H1 (cell line): ENCODE measurements around the gene FOXN3. TPM values are rescaled to one million over a fixed set of nuclear protein-coding genes. Genes with fewer than 3 reads are reported as not detected.

Experiments used
- CTCF ChIA-PET: fragments of 300-600 bp; sonication (Branson Sonifier 250); formaldehyde crosslinking; loops from one replicate; lab custom pipeline; 2021; ENCODE audit not compliant: partially characterized antibody; lab: Charles Lee
- POLR2A ChIA-PET: fragments of 300-600 bp; sonication (Branson Sonifier 250); formaldehyde crosslinking; loops from one replicate; lab custom pipeline; 2021; ENCODE audit warnings: inconsistent platforms; ENCODE audit not compliant: partially characterized antibody; lab: Charles Lee
- DNase-seq, 2 experiments: peaks; one replicate each; pipeline versions ENCODE4 v3.0.0 to v3.0.0-alpha.2; 2010 to 2022; ENCODE audit warnings: low spot score in 2 of 2, low read depth in 1 of 2, mixed read lengths in 1 of 2
- FAIRE-seq: peaks from 2 replicates; lab custom pipeline; 2011; peaks lifted over from hg19 to GRCh38; lab: Jason Lieb, UNC
- H2AFZ ChIP-seq: 2 replicates; pipeline ENCODE4 v1.8.1; 2012; ENCODE audit warnings: low read length, inconsistent platforms
- H2AK5ac ChIP-seq: 2 replicates; pipeline ENCODE4 v1.6.1; 2013; ENCODE audit warnings: low read depth, low read length
- H2BK120ac ChIP-seq: replicated peaks from 2 replicates; pipeline ENCODE3; 2013; ENCODE audit warnings: low read depth, low read length, inconsistent platforms
- H2BK12ac ChIP-seq: 2 replicates; pipeline ENCODE4 v1.6.1; 2013; ENCODE audit warnings: low read depth, low read length
- H2BK15ac ChIP-seq: 2 replicates; pipeline ENCODE4 v1.6.1; 2013; ENCODE audit warnings: low read length
- H2BK20ac ChIP-seq: 2 replicates; pipeline ENCODE4 v1.6.1; 2013; ENCODE audit warnings: low read length
- H2BK5ac ChIP-seq: 2 replicates; pipeline ENCODE4 v1.6.1; 2013; ENCODE audit warnings: low read depth, low read length
- H3K14ac ChIP-seq: 2 replicates; pipeline ENCODE4 v1.6.1; 2013; ENCODE audit warnings: inconsistent platforms; ENCODE audit not compliant: insufficient read length
- H3K18ac ChIP-seq: 2 replicates; pipeline ENCODE4 v1.6.1; 2013; ENCODE audit warnings: low read length; ENCODE audit errors: extremely low read depth
- H3K23ac ChIP-seq: 2 replicates; pipeline ENCODE4 v1.6.1; 2013; ENCODE audit warnings: inconsistent platforms; ENCODE audit not compliant: insufficient read length
- H3K23me2 ChIP-seq: 2 replicates; pipeline ENCODE4 v1.6.1; 2013; ENCODE audit warnings: low read depth, low read length
- H3K27ac ChIP-seq: 2 replicates; pipeline ENCODE4 v1.6.1; 2011; ENCODE audit warnings: low read depth, low read length, inconsistent platforms
- H3K27me3 ChIP-seq, 4 experiments: replicated peaks in 1 of 4; 1 replicate in 1 of 4; 2 replicates in 3 of 4; pipeline versions ENCODE4 v1.6.1 to v1.8.1; 2011 to 2013; ENCODE audit warnings: low read length in 3 of 4, mild to moderate bottlenecking in 3 of 4, inconsistent platforms in 2 of 4, mixed read lengths in 2 of 4, moderate library complexity in 1 of 4; ENCODE audit not compliant: control insufficient read depth in 3 of 4, insufficient read depth in 3 of 4; ENCODE audit errors: extremely low read depth in 1 of 4
- H3K36me3 ChIP-seq, 4 experiments: 2 replicates each; pipeline versions ENCODE4 v1.6.1 to v1.8.1; 2011 to 2013; ENCODE audit warnings: mild to moderate bottlenecking in 4 of 4, low read length in 3 of 4, moderate library complexity in 2 of 4, control low read depth in 1 of 4, inconsistent platforms in 1 of 4; ENCODE audit not compliant: insufficient read depth in 4 of 4, control insufficient read depth in 2 of 4
- H3K4ac ChIP-seq: replicated peaks from 2 replicates; pipeline ENCODE3; 2013; ENCODE audit warnings: low read length, low read depth, mixed read lengths, inconsistent platforms; ENCODE audit not compliant: insufficient read length
- H3K4me1 ChIP-seq, 4 experiments: replicated peaks in 1 of 4; 1 replicate in 1 of 4; 2 replicates in 3 of 4; pipeline versions ENCODE4 v1.6.1 to v1.8.1; 2011 to 2013; ENCODE audit warnings: low read length in 3 of 4, inconsistent platforms in 2 of 4, mixed read lengths in 1 of 4; ENCODE audit not compliant: insufficient read depth in 4 of 4, control insufficient read depth in 3 of 4
- H3K4me2 ChIP-seq, 2 experiments: 2 replicates each; pipeline versions ENCODE4 v1.6.1 to v1.8.1; 2011 to 2013; ENCODE audit warnings: low read depth in 2 of 2, low read length in 2 of 2, control low read depth in 1 of 2, inconsistent platforms in 1 of 2, mild to moderate bottlenecking in 1 of 2; ENCODE audit not compliant: insufficient read depth in 1 of 2
- H3K4me3 ChIP-seq, 4 experiments: fragments of 200-600, 300-600 bp in 1 of 4; sonication (generic), shearing (Covaris generic), sonication (Bioruptor Twin) in 1 of 4; 2 replicates each; pipeline versions ENCODE4 v1.5.1 to v1.8.1; 2011 to 2016; ENCODE audit warnings: low read length in 4 of 4, low read depth in 3 of 4, control low read depth in 2 of 4, inconsistent platforms in 2 of 4, mild to moderate bottlenecking in 2 of 4, mixed read lengths in 1 of 4, moderate library complexity in 1 of 4; ENCODE audit not compliant: insufficient read depth in 2 of 4; ENCODE audit errors: extremely low read depth in 1 of 4
- H3K56ac ChIP-seq: replicated peaks from 2 replicates; pipeline ENCODE3; 2013; ENCODE audit warnings: low read depth, mild to moderate bottlenecking, mixed read lengths, low read length, inconsistent platforms; ENCODE audit not compliant: insufficient read length
- H3K79me1 ChIP-seq: 2 replicates; pipeline ENCODE4 v1.6.1; 2013; ENCODE audit warnings: low read depth, low read length, control low read depth
- H3K79me2 ChIP-seq, 2 experiments: 2 replicates each; pipeline versions ENCODE4 v1.6.1 to v1.8.1; 2012 to 2013; ENCODE audit warnings: low read length in 2 of 2, mild to moderate bottlenecking in 2 of 2, inconsistent platforms in 1 of 2; ENCODE audit not compliant: insufficient read depth in 2 of 2, control insufficient read depth in 1 of 2
- H3K9ac ChIP-seq, 4 experiments: replicated peaks in 1 of 4; 1 replicate in 1 of 4; 2 replicates in 3 of 4; pipeline versions ENCODE4 v1.6.1 to v1.8.1; 2011 to 2013; ENCODE audit warnings: low read depth in 3 of 4, low read length in 3 of 4, control low read depth in 2 of 4, mild to moderate bottlenecking in 2 of 4, moderate library complexity in 2 of 4, inconsistent platforms in 1 of 4; ENCODE audit errors: extremely low read depth in 1 of 4
- H3K9me3 ChIP-seq, 2 experiments: 2 replicates each; pipeline versions ENCODE4 v1.6.1 to v1.8.1; 2012 to 2013; ENCODE audit warnings: mild to moderate bottlenecking in 2 of 2, moderate library complexity in 2 of 2, control low read depth in 1 of 2, inconsistent platforms in 1 of 2, low read depth in 1 of 2, low read length in 1 of 2, mixed read lengths in 1 of 2; ENCODE audit not compliant: insufficient read depth in 2 of 2
- H4K20me1 ChIP-seq, 2 experiments: replicated peaks in 1 of 2; 2 replicates each; pipeline versions ENCODE3 to v1.8.1; 2011 to 2013; ENCODE audit warnings: inconsistent platforms in 2 of 2, low read length in 2 of 2, mild to moderate bottlenecking in 1 of 2; ENCODE audit not compliant: insufficient read depth in 2 of 2, control insufficient read depth in 1 of 2
- H4K5ac ChIP-seq: 2 replicates; pipeline ENCODE4 v1.6.1; 2013; ENCODE audit warnings: low read length, low read depth, mixed read lengths, inconsistent platforms; ENCODE audit not compliant: insufficient read length
- H4K8ac ChIP-seq: 2 replicates; pipeline ENCODE4 v1.8.0; 2013; ENCODE audit warnings: mild to moderate bottlenecking, moderate library complexity, low read length, inconsistent platforms; ENCODE audit not compliant: insufficient read depth; ENCODE audit errors: extremely low read depth
- H4K91ac ChIP-seq: replicated peaks from 2 replicates; pipeline ENCODE3; 2013; ENCODE audit warnings: low read length, mixed read lengths, inconsistent platforms; ENCODE audit not compliant: insufficient read length
- RXRA ChIP-seq: IDR thresholded peaks from 2 replicates; pipeline ENCODE4 v1.6.1; 2011; ENCODE audit warnings: low read depth, mild to moderate bottlenecking, low read length, moderate library complexity; ENCODE audit not compliant: insufficient read depth
- WGBS, 2 experiments: shearing (Covaris generic) in 1 of 2; methylation state at CpG; one replicate each; pipeline versions ENCODE4 v1.1.6 to v1.1.7; 2013 to 2015; ENCODE audit warnings: low lambda C conversion rate in 2 of 2, mixed read lengths in 2 of 2, inconsistent platforms in 1 of 2, low coverage in 1 of 2, missing lambda C conversion rate in 1 of 2; ENCODE audit not compliant: insufficient replicate concordance in 2 of 2, insufficient coverage in 1 of 2, insufficient read length in 1 of 2; ENCODE audit errors: extremely low coverage in 1 of 2, missing lambda C conversion rate in 1 of 2; 5-methylcytosine and 5-hydroxymethylcytosine counted together
- polyA plus RNA-seq, 7 experiments: library from polyadenylated mRNA; depleted of rRNA in 3 of 7; stranded (reverse) in 5 of 7; unstranded in 2 of 7; fragments of >200 nt in 5 of 7; fragments of 200-250 nt in 2 of 7; gene quantifications; 1 replicate in 5 of 7; 2 replicates in 1 of 7; 4 replicates in 1 of 7; pipeline versions ENCODE4 v1.2.1 to v1.2.3, GENCODE V29; 2011 to 2013; ENCODE audit warnings: missing spikeins in 2 of 7, mixed read lengths in 2 of 7
- total RNA-seq: library from RNA; stranded (reverse); fragmentation: NEBNext Ultra II Directional; extraction: Animal tissue kit (Norgen Biotek cat#: 25700); gene quantifications from 2 replicates; pipeline ENCODE4 v1.2.1, GENCODE V29; 2021

Gene FOXN3
- total and polyA plus RNA-seq, 2 of the 8 experiments (the other 6 are each of a cell fraction or from before 2014, with no cell fraction given) = 52.6 to 178 TPM

DNA sequence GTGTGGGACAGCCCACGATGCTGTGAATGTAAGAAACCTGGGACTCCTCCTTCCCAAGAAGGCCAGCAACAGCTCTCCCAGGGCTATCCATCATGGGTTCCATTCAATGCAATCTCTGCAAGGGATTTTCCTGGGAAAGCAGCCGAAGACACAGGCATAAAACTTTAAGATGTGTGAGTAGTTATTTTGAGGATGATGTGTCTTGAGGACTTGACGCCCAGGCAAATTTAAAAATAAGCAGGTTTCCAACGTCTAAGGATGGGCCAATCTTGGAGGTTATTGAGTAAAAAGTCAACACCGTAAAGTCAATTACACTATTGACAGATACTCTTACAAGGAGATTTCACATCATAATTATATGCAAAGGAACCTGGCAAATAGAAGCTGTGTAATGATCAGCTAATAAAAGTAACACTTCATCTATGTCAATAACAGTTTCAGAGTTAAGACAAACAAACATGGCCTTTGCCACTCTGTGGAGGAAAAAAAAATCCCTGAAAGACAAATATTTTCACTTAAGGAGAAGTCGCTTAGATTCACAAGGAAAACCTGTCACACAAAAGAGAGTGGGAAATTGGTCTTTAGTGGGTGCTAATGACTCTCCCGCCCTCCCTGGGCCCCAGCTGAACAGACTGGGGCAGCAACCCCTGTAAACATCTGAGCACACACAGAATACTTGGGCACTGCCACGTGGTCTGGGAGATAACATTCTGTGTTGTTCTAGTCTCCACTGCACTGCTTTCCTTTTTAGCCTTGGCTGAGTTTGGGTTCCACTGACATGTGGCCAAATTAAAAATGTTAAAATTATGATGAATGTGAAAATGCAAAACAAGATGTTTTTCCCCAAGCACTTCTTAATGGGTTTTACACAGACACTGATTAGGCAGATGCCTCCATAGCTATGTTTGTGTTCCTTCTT lies 240.9 kb downstream of the FOXN3 start:
- CTCF ChIA-PET = interaction anchor here (0.7 to 4.3 kb wide), 19 partner anchors 10 to 470 kb away, joined by 3 to 41 read pairs (median 4); no protein-coding TSS in a partner anchor
- H3K9ac ChIP-seq = no peak overlapping the region
- no peak for TF ChIP-seq RXRA

More for the DNA sequence above, 240.9 kb downstream of the FOXN3 start:
- POLR2A ChIA-PET = interaction anchor here (0.6 kb wide), 1 partner anchor 148 kb away, joined by 3 read pairs; no protein-coding TSS in a partner anchor
- no peaks in the 10 kb centered on the region for H3K23me2 ChIP-seq
- H3K79me2 ChIP-seq = no peaks in the 10 kb centered on the region
- peaks cover 0 to 2% of the 10 kb centered on the region in 2 experiments for H4K20me1 ChIP-seq
- WGBS, 2 experiments = 90% methylated on average over 8 of the region's 8 CpGs; no CpG with 5 or more reads in 1 of the 2 experiments
- H3K4me1 ChIP-seq = peaks cover 0 to 2% (median 1%) of the 10 kb centered on the region in 4 experiments; a peak in 3 of 7 replicates
- H2BK120ac ChIP-seq = no peak overlapping the region
- no peak overlapping the region for H3K18ac ChIP-seq
- H3K79me1 ChIP-seq = no peaks in the 10 kb centered on the region; the same call in 1 of the 2 replicates
- no peak overlapping the region for H2BK12ac ChIP-seq
- peaks cover 2 to 34% (median 12%) of the 10 kb centered on the region in 4 experiments; a peak in 7 of 8 replicates for H3K36me3 ChIP-seq
- H2BK15ac ChIP-seq = no peak overlapping the region
- DNase-seq = no peak
- no peak for FAIRE-seq
- no peak overlapping the region for H4K5ac ChIP-seq
- H2AK5ac ChIP-seq = no peak overlapping the region
- no peak overlapping the region for H3K23ac ChIP-seq
- no peak overlapping the region for H4K8ac ChIP-seq
- H3K56ac ChIP-seq = no peak overlapping the region
- H2BK20ac ChIP-seq = no peak overlapping the region
- H3K27ac ChIP-seq = no peak overlapping the region
- no peak overlapping the region for H3K4me3 ChIP-seq
- H3K14ac ChIP-seq = no peak overlapping the region
- no peak overlapping the region for H2BK5ac ChIP-seq
- no peak overlapping the region for H3K4ac ChIP-seq
- no peaks in the 10 kb centered on the region for H3K27me3 ChIP-seq
- H2AFZ ChIP-seq = no peak overlapping the region
- H3K9me3 ChIP-seq = peaks cover 4 to 6% of the 10 kb centered on the region in 2 experiments; a peak in 3 of 4 replicates
- H4K91ac ChIP-seq = no peak overlapping the region
- no peak overlapping the region for H3K4me2 ChIP-seq
